Activated CD4-positive, alpha-beta memory T cell treated with anti-CD3 and anti-CD28 coated beads for 36 hours (primary cell): ENCODE measurements around the gene GAP43. TPM values are rescaled to one million over a fixed set of nuclear protein-coding genes. Genes with fewer than 3 reads are reported as not detected.

Experiments
- CTCF ChIA-PET: fragments of 350-600 bp; sonication (Branson Sonifier 250); formaldehyde crosslinking; loops from one replicate; lab custom pipeline; 2021; ENCODE audit warnings: antibody characterized with exemption, inconsistent platforms; lab: Charles Lee
- POLR2A ChIA-PET: fragments of 350-600 bp; sonication (Branson Sonifier 250); formaldehyde crosslinking; loops from one replicate; lab custom pipeline; 2021; ENCODE audit warnings: antibody characterized with exemption; lab: Charles Lee
- DNase-seq: peaks from one replicate; pipeline ENCODE4 v3.0.0-alpha.2; 2020
- H3K27ac Mint-ChIP-seq: one replicate; pipeline ENCODE4 v1.8.0; 2021; ENCODE audit warnings: mixed read lengths
- H3K27me3 Mint-ChIP-seq: one replicate; pipeline ENCODE4 v1.8.0; 2021; ENCODE audit warnings: mixed read lengths
- H3K36me3 Mint-ChIP-seq: one replicate; pipeline ENCODE4 v1.8.0; 2021; ENCODE audit warnings: mixed read lengths
- H3K4me1 Mint-ChIP-seq: one replicate; pipeline ENCODE4 v1.8.0; 2021; ENCODE audit warnings: low read depth, mixed read lengths
- H3K4me3 Mint-ChIP-seq: one replicate; pipeline ENCODE4 v1.8.0; 2021; ENCODE audit warnings: mild to moderate bottlenecking, mixed read lengths
- H3K9me3 Mint-ChIP-seq: one replicate; pipeline ENCODE4 v1.8.0; 2021; ENCODE audit warnings: mixed read lengths
- intact Hi-C: fragments of 100-400 bp; cut with micrococcal nuclease; formaldehyde crosslinking; loops from one replicate; pipeline ENCODE4 v1.15.1; 2023
- total RNA-seq, 2 experiments: library from RNA; stranded (reverse); gene quantifications; one replicate each; pipeline ENCODE4 v1.2.3, GENCODE V29; 2021

GAP43 gene
- total RNA-seq, 2 experiments from 2014 or later = not detected

GRCh38 chr3:115657168-115657567, 33.9 kb downstream of the GAP43 start:
- no peak for DNase-seq
- intact Hi-C loops = loop anchor here (10.0 kb wide), 2 partner anchors 142 to 1342 kb away; no protein-coding TSS in a partner anchor
- ChIA-PET CTCF (interaction anchor here (0.9 to 1.5 kb wide), 3 partner anchors 9 to 158 kb away, joined by 3 to 5 read pairs (median 4); no protein-coding TSS in a partner anchor), POLR2A (no interaction called here)
- Mint-ChIP-seq H3K36me3 (no peaks in the 10 kb centered on the region), H3K27me3 (no peaks in the 10 kb centered on the region), H3K4me3 (no peak overlapping the region), H3K9me3 (no peaks in the 10 kb centered on the region), H3K4me1 (peaks cover 31% of the 10 kb centered on the region), H3K27ac (peak overlapping the region; percentile 21)

- Mint-ChIP-seq H3K4me3 (peak overlapping the region; percentile 82), H3K9me3 (no peaks in the 10 kb centered on the region), H3K4me1 (peaks cover 35% of the 10 kb centered on the region), H3K27me3 (no peaks in the 10 kb centered on the region), H3K27ac (peak overlapping the region; percentile 92), H3K36me3 (no peaks in the 10 kb centered on the region)
- POLR2A ChIA-PET = interaction anchor here (1.4 kb wide), 1 partner anchor 126 kb away, joined by 4 read pairs; no protein-coding TSS in a partner anchor
- intact Hi-C loops = loop anchor here (1.0 to 10.0 kb wide), 7 partner anchors 9 to 1343 kb away; partner anchors contain the start of gene ZBTB20
- DNase-seq = no peak
- CTCF ChIA-PET = interaction anchor here (1.3 to 1.5 kb wide), 2 partner anchors 8 to 157 kb away, joined by 4 to 5 read pairs; no protein-coding TSS in a partner anchor
Observed at GRCh38 chr3:115658032-115658336, 34.7 kb downstream of the GAP43 start.

- Mint-ChIP-seq H3K4me3 (peak overlapping the region; percentile 82), H3K36me3 (no peaks in the 10 kb centered on the region), H3K27me3 (no peaks in the 10 kb centered on the region), H3K27ac (peak overlapping the region; percentile 92), H3K9me3 (no peaks in the 10 kb centered on the region), H3K4me1 (peaks cover 40% of the 10 kb centered on the region)
- CTCF ChIA-PET = interaction anchor here (1.3 to 1.5 kb wide), 2 partner anchors 7 to 156 kb away, joined by 4 to 5 read pairs; no protein-coding TSS in a partner anchor
- intact Hi-C loops = loop anchor here (1.0 to 10.0 kb wide), 7 partner anchors 9 to 1344 kb away; partner anchors contain the start of gene ZBTB20
- POLR2A ChIA-PET = interaction anchor here (1.4 kb wide), 1 partner anchor 126 kb away, joined by 4 read pairs; no protein-coding TSS in a partner anchor
- peak; percentile 86 for DNase-seq
Observed at GRCh38 chr3:115658337-115659181, 35.2 kb downstream of the GAP43 start.

GRCh38 chr3:115659253-115660220, 36.2 kb downstream of the GAP43 start:
- H3K27ac Mint-ChIP-seq = no peak overlapping the region
- peaks cover 40% of the 10 kb centered on the region for H3K4me1 Mint-ChIP-seq
- H3K4me3 Mint-ChIP-seq = peak overlapping the region; percentile 73
- intact Hi-C loops = loop anchor here (2.0 to 10.0 kb wide), 3 partner anchors 33 to 1345 kb away; no protein-coding TSS in a partner anchor
- DNase-seq = no peak
- H3K27me3 Mint-ChIP-seq = no peaks in the 10 kb centered on the region
- ChIA-PET CTCF (interaction anchor here (0.6 kb wide), 1 partner anchor 565 kb away, joined by 3 read pairs; no protein-coding TSS in a partner anchor), POLR2A (interaction anchor here (1.4 kb wide), 1 partner anchor 125 kb away, joined by 4 read pairs; no protein-coding TSS in a partner anchor)
- no peaks in the 10 kb centered on the region for H3K9me3 Mint-ChIP-seq
- no peaks in the 10 kb centered on the region for H3K36me3 Mint-ChIP-seq

GRCh38 chr3:115660646-115661337, 37.5 kb downstream of the GAP43 start:
- H3K27ac Mint-ChIP-seq = no peak overlapping the region
- no peaks in the 10 kb centered on the region for H3K27me3 Mint-ChIP-seq
- H3K4me3 Mint-ChIP-seq = no peak overlapping the region
- ChIA-PET POLR2A (no interaction called here), CTCF (no interaction called here)
- H3K9me3 Mint-ChIP-seq = no peaks in the 10 kb centered on the region
- intact Hi-C loops = no loop called here
- peaks cover 41% of the 10 kb centered on the region for H3K4me1 Mint-ChIP-seq
- H3K36me3 Mint-ChIP-seq = no peaks in the 10 kb centered on the region
- DNase-seq = no peak

- CTCF ChIA-PET = no interaction called here
- H3K9me3 Mint-ChIP-seq = no peaks in the 10 kb centered on the region
- intact Hi-C loops = no loop called here
Observed at GRCh38 chr3:115662356-115662755, 39.0 kb downstream of the GAP43 start.

GRCh38 chr3:115663414-115663813, 40.1 kb downstream of the GAP43 start:
- Mint-ChIP-seq H3K36me3 (no peaks in the 10 kb centered on the region), H3K4me3 (no peak overlapping the region), H3K9me3 (no peaks in the 10 kb centered on the region), H3K4me1 (peaks cover 46% of the 10 kb centered on the region), H3K27me3 (no peaks in the 10 kb centered on the region), H3K27ac (no peak overlapping the region)
- POLR2A ChIA-PET = no interaction called here
- no peak for DNase-seq
- intact Hi-C loops = no loop called here
- CTCF ChIA-PET = no interaction called here

More at GRCh38 chr3:115662356-115662755, 39.0 kb downstream of the GAP43 start:
- Mint-ChIP-seq H3K27ac (no peak overlapping the region), H3K27me3 (no peaks in the 10 kb centered on the region), H3K36me3 (no peaks in the 10 kb centered on the region), H3K4me1 (peaks cover 47% of the 10 kb centered on the region), H3K4me3 (no peak overlapping the region)
- DNase-seq = no peak
- POLR2A ChIA-PET = no interaction called here

- intact Hi-C loops = no loop called here
- ChIA-PET POLR2A (interaction anchor here (0.7 to 1.0 kb wide), 2 partner anchors 39 to 88 kb away, joined by 3 to 7 read pairs; no protein-coding TSS in a partner anchor), CTCF (interaction anchor here (1.3 to 2.0 kb wide), 3 partner anchors 8 to 118 kb away, joined by 3 to 5 read pairs (median 5); no protein-coding TSS in a partner anchor)
Observed at GRCh38 chr3:115666081-115666480, 42.8 kb downstream of the GAP43 start.

GRCh38 chr3:115666920-115667737, 43.8 kb downstream of the GAP43 start:
- H3K4me1 Mint-ChIP-seq = peaks cover 34% of the 10 kb centered on the region
- no peaks in the 10 kb centered on the region for H3K36me3 Mint-ChIP-seq
- DNase-seq = no peak
- H3K4me3 Mint-ChIP-seq = no peak overlapping the region
- no peaks in the 10 kb centered on the region for H3K9me3 Mint-ChIP-seq
- POLR2A ChIA-PET = no interaction called here
- CTCF ChIA-PET = interaction anchor here (1.0 to 2.0 kb wide), 2 partner anchors 16 to 26 kb away, joined by 3 to 5 read pairs; no protein-coding TSS in a partner anchor
- intact Hi-C loops = loop anchor here (1.0 kb wide), 2 partner anchors 9 to 50 kb away; no protein-coding TSS in a partner anchor
- H3K27me3 Mint-ChIP-seq = no peaks in the 10 kb centered on the region
- peak overlapping the region; percentile 43 for H3K27ac Mint-ChIP-seq

More at GRCh38 chr3:115666081-115666480, 42.8 kb downstream of the GAP43 start:
- H3K27ac Mint-ChIP-seq = no peak overlapping the region
- no peaks in the 10 kb centered on the region for H3K36me3 Mint-ChIP-seq
- H3K4me3 Mint-ChIP-seq = no peak overlapping the region
- no peaks in the 10 kb centered on the region for H3K9me3 Mint-ChIP-seq
- no peak for DNase-seq
- H3K4me1 Mint-ChIP-seq = peaks cover 34% of the 10 kb centered on the region
- no peaks in the 10 kb centered on the region for H3K27me3 Mint-ChIP-seq

GRCh38 chr3:115667738-115668065, 44.4 kb downstream of the GAP43 start:
- H3K4me3 Mint-ChIP-seq = no peak overlapping the region
- DNase-seq = no peak
- peaks cover 31% of the 10 kb centered on the region for H3K4me1 Mint-ChIP-seq
- intact Hi-C loops = loop anchor here (1.0 kb wide), 2 partner anchors 9 to 50 kb away; no protein-coding TSS in a partner anchor
- ChIA-PET CTCF (interaction anchor here (1.0 to 2.0 kb wide), 2 partner anchors 16 to 25 kb away, joined by 3 to 5 read pairs; no protein-coding TSS in a partner anchor), POLR2A (no interaction called here)
- H3K27ac Mint-ChIP-seq = peak overlapping the region; percentile 43
- no peaks in the 10 kb centered on the region for H3K27me3 Mint-ChIP-seq
- H3K9me3 Mint-ChIP-seq = no peaks in the 10 kb centered on the region
- H3K36me3 Mint-ChIP-seq = no peaks in the 10 kb centered on the region
